Measurements from ENCODE around the gene MCM9.

DNA sequence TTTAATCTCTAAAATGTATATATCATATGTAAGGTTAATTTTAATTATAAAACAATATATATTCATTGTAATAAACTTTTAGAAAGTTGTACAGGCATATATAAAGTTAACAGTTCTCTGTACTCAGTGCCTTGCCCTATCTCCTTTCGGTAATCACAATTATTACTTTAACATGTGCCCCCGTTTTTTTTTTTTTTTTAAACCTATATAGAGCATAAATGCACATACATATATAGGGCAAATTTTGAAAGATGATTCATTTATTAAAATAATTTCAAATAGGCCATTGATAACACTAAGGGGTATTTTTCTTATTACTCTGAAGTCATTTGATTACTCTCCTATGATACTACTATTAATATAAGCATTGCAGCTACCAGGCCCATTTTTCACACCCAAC is 39.1 kb downstream of the MCM9 start:
- TF ChIP-seq, protein P1, sequence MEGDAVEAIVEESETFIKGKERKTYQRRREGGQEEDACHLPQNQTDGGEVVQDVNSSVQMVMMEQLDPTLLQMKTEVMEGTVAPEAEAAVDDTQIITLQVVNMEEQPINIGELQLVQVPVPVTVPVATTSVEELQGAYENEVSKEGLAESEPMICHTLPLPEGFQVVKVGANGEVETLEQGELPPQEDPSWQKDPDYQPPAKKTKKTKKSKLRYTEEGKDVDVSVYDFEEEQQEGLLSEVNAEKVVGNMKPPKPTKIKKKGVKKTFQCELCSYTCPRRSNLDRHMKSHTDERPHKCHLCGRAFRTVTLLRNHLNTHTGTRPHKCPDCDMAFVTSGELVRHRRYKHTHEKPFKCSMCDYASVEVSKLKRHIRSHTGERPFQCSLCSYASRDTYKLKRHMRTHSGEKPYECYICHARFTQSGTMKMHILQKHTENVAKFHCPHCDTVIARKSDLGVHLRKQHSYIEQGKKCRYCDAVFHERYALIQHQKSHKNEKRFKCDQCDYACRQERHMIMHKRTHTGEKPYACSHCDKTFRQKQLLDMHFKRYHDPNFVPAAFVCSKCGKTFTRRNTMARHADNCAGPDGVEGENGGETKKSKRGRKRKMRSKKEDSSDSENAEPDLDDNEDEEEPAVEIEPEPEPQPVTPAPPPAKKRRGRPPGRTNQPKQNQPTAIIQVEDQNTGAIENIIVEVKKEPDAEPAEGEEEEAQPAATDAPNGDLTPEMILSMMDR (IDR thresholded peaks at IDR 0.05) = no peak
- no peak for TF ChIP-seq POLR2AphosphoS5 (IDR thresholded peaks at IDR 0.05)
